22Rv1 (cell line): Measurements from ENCODE around the gene PIH1D1.

Source experiments
- H3K27ac ChIP-seq: fragments of 450-650 bp; 2 replicates; pipeline ENCODE4 v1.5.1; 2017
- CTCF ChIP-seq: fragments of 450-650 bp; IDR thresholded peaks from 2 replicates; pipeline ENCODE4 v1.5.1; 2017; ENCODE audit warnings: mild to moderate bottlenecking
- ZFX ChIP-seq: fragments of 450-650 bp; IDR thresholded peaks from 2 replicates; pipeline ENCODE4 v1.6.1; 2017; ENCODE audit warnings: antibody characterized with exemption, borderline replicate concordance

PIH1D1 gene

GRCh38 chr19:49448432-49448786 lies 3.2 kb downstream of the PIH1D1 start:
- no peak overlapping the region for H3K27ac ChIP-seq
- TF ChIP-seq CTCF = no peak
- no peak for TF ChIP-seq ZFX

GRCh38 chr19:49447485-49448431 lies 3.9 kb downstream of the PIH1D1 start:
- no peak overlapping the region for H3K27ac ChIP-seq

DNA sequence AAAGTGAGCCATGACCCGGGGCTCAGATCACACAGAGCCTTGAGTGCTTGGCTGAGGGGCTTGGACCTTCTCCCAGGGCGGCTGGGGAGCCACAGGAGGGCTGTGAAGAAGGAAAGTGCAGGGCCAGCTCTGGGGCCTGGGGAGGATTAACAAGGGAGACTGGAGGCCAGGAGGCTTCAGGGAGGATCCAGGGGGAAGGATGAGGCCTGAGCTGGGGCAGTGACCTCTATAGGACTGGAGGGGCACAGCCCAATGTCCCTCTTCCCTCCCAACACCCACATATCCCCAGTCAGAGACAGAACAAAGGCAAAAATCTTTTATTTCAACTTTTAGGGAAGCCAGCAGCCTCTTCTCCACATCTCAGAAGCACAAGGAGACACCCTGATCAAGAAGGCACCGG lies 5.6 kb downstream of the PIH1D1 start:
- no peak overlapping the region for H3K27ac ChIP-seq
- TF ChIP-seq CTCF = no peak
- no peak for TF ChIP-seq ZFX

More at GRCh38 chr19:49447485-49448431, 3.9 kb downstream of the PIH1D1 start:
- no peak for TF ChIP-seq ZFX
- TF ChIP-seq CTCF = no peak

- peak overlapping the region; percentile 95; the same call in 1 of the 2 replicates for H3K27ac ChIP-seq
Observed at GRCh38 chr19:49444100-49444700, 7.4 kb downstream of the PIH1D1 start.

- H3K27ac ChIP-seq = peak overlapping the region; percentile 95
- no peak for TF ChIP-seq ZFX
- peak; percentile 99 for TF ChIP-seq CTCF
Observed at GRCh38 chr19:49443366-49444099, 8.1 kb downstream of the PIH1D1 start.

DNA sequence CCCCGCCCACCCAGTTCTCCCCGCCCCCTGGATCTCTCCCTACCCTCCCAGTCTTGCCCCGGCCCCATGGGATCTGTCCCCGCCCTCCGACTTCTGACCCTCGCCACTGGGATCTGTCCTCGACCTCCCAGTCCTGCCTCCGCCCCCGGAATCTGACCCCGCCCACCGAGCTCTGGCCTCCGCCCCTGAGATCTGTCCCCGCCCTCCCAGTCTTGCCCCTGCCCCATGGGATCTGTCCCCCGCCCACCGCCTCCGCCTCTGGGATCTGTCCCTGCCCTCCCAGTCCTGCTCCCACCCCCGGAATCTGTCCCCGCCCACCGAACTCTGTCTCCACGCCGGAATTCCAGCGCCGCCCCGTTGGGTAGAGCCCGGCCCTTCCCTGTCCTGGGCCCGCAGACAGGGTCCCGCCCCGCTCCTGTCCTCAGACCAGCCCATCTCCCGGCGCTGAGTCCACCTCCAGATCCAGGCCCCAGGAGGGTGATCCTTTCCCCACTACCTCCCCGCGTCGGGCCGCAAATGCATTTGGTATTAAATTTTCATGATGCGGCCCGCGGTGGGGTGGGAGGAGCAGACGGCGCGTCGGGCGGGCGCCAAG lies 8.7 kb downstream of the PIH1D1 start:
- peak overlapping the region; percentile 95 for H3K27ac ChIP-seq

More for the DNA sequence above, 8.7 kb downstream of the PIH1D1 start:
- no peak for TF ChIP-seq ZFX
- TF ChIP-seq CTCF = no peak
